ENCODE measurements around the gene SLU7. TPM values are rescaled to one million over a fixed set of nuclear protein-coding genes. Genes with fewer than 3 reads are reported as not detected.

Gene SLU7
- total RNA-seq, 1 experiment from 2014 or later: 33.3 TPM

DNA sequence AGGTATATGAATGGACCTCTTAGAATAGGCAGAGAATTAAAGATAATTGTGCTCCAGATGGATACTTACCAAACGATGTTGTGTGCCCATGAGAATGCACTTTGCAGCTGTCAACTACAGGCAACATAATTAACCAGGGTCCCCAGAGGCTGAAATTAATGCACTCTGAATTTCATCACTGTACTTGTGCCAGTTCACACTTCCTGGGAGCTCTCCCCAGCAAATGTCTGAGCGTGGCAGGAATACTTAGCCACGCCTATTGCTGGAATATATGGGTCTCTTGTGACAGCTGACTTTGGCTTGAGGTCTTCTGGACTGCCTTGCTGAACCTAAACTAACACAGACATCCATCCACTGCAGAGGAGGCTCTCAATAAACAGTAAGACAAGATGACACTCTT lies 36.5 kb downstream of the SLU7 start:
- WGBS (ENCODE audit: extremely low coverage, insufficient read length, low lambda C conversion rate): no CpG with 5 or more reads among the region's 3 CpGs
- peaks cover 0 to 3% (median 0%) of the 10 kb centered on the region in 3 experiments; a peak in 2 of 7 replicates for H3K36me3 Mint-ChIP-seq (ENCODE audit: insufficient read depth in 1 of 3, low read depth in 3 of 3)

More for the DNA sequence above, 36.5 kb downstream of the SLU7 start:
- no peak overlapping the region for H2BK5ac ChIP-seq (ENCODE audit: insufficient read length, low read length)
- Mint-ChIP-seq H3K27me3 (ENCODE audit: low read depth) (no peaks in the 10 kb centered on the region; the same call in none of the 2 replicates), H3K4me3 (no peak overlapping the region), H3K4me1 (peaks cover 11% of the 10 kb centered on the region in 2 experiments), H3K9me3 (peaks cover 3% of the 10 kb centered on the region in 2 experiments; a peak in 4 of 5 replicates), H3K27ac (no peak overlapping the region)
- no peaks in the 10 kb centered on the region for H3K9me3 ChIP-seq (ENCODE audit: control insufficient read depth, low read depth, low read length)
- no peak overlapping the region for H2BK20ac ChIP-seq (ENCODE audit: low read depth, low read length, poor library complexity, severe bottlenecking)
- no peaks in the 10 kb centered on the region for H3K79me2 ChIP-seq (ENCODE audit: insufficient read depth, low read length)
- H2BK12ac ChIP-seq (ENCODE audit: insufficient read length, low read depth, low read length): no peak overlapping the region
- no peaks in the 10 kb centered on the region for H3K79me1 ChIP-seq (ENCODE audit: insufficient read depth, low read depth, low read length, poor library complexity, severe bottlenecking)
- no peak overlapping the region for H4K5ac ChIP-seq (ENCODE audit: insufficient read length, low read depth, low read length)
- no peak overlapping the region for H3K56ac ChIP-seq (ENCODE audit: insufficient read length, low read depth, low read length)
- TF ChIP-seq, protein P1, sequence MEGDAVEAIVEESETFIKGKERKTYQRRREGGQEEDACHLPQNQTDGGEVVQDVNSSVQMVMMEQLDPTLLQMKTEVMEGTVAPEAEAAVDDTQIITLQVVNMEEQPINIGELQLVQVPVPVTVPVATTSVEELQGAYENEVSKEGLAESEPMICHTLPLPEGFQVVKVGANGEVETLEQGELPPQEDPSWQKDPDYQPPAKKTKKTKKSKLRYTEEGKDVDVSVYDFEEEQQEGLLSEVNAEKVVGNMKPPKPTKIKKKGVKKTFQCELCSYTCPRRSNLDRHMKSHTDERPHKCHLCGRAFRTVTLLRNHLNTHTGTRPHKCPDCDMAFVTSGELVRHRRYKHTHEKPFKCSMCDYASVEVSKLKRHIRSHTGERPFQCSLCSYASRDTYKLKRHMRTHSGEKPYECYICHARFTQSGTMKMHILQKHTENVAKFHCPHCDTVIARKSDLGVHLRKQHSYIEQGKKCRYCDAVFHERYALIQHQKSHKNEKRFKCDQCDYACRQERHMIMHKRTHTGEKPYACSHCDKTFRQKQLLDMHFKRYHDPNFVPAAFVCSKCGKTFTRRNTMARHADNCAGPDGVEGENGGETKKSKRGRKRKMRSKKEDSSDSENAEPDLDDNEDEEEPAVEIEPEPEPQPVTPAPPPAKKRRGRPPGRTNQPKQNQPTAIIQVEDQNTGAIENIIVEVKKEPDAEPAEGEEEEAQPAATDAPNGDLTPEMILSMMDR (conservative IDR thresholded peaks at IDR 0.05): no peak
- H3K18ac ChIP-seq (ENCODE audit: insufficient read length, low read depth, low read length): no peak overlapping the region
- no peaks in the 10 kb centered on the region for H3K23me2 ChIP-seq (ENCODE audit: insufficient read length, low read depth, low read length, poor library complexity, severe bottlenecking)
- no peak overlapping the region for H3K4ac ChIP-seq (ENCODE audit: low read depth, low read length)
- no peaks in the 10 kb centered on the region for H3K4me1 ChIP-seq (ENCODE audit: insufficient read depth, low read length)
- H3K14ac ChIP-seq (ENCODE audit: insufficient read depth, low read length): no peak overlapping the region
- H4K91ac ChIP-seq (ENCODE audit: insufficient read length, low read depth, low read length): no peak overlapping the region
- H3T11ph ChIP-seq (ENCODE audit: low read length): no peak overlapping the region
- no peaks in the 10 kb centered on the region for H3K27me3 ChIP-seq (ENCODE audit: insufficient read depth, low read length)
- no peaks in the 10 kb centered on the region for H4K20me1 ChIP-seq (ENCODE audit: control insufficient read depth, insufficient read depth, insufficient read length)
- no peak overlapping the region for H2AFZ ChIP-seq (ENCODE audit: low read length)
- H2BK120ac ChIP-seq (ENCODE audit: low read depth, low read length, poor library complexity, severe bottlenecking): no peak overlapping the region
- H4K8ac ChIP-seq (replicated peaks; ENCODE audit: insufficient read length, low read depth, low read length): no peak overlapping the region
- no peak overlapping the region for H2AK5ac ChIP-seq (ENCODE audit: insufficient read length, low read length)
- no peak overlapping the region for H3K9ac ChIP-seq (ENCODE audit: extremely low read depth, insufficient read length, low read length)
- no peak overlapping the region for H2BK15ac ChIP-seq (ENCODE audit: low read depth, low read length)
- no peak overlapping the region for H3K4me2 ChIP-seq (ENCODE audit: insufficient read depth, insufficient read length, low read length)
- no peak overlapping the region for H3K23ac ChIP-seq (ENCODE audit: insufficient read length, low read depth, low read length)
- no peak for DNase-seq
- no peak overlapping the region for H3K27ac ChIP-seq (ENCODE audit: insufficient read length, low read depth, low read length)

All from H9 (cell line).